Left renal cortex interstitium (tissue), 4 donors: ENCODE measurements around the gene CYTL1. TPM values are rescaled to one million over a fixed set of nuclear protein-coding genes. Genes with fewer than 3 reads are reported as not detected.
A peak's percentile ranks its signal among the peaks of the same experiment; 100 is the strongest.
"Not testable (repeated sequence)": the region's sequence is repeated elsewhere in the genome, so short reads cannot be mapped to it uniquely, and the experiment has no call there.

ENCODE experiments used
- DNase-seq, 4 donors: peaks; one replicate each; pipeline ENCODE4 v3.0.0-alpha.2; 2013; ENCODE audit warnings: low read depth in 4 of 4, low spot score in 2 of 4, missing footprints in 1 of 4
- polyA plus RNA-seq, 4 donors: library from polyadenylated mRNA; unstranded; fragments of 120-200 nt; gene quantifications; one replicate each; pipeline ENCODE4 v1.2.1, GENCODE V29; 2013; ENCODE audit not compliant: insufficient read length in 4 of 4

Gene CYTL1, protein sequence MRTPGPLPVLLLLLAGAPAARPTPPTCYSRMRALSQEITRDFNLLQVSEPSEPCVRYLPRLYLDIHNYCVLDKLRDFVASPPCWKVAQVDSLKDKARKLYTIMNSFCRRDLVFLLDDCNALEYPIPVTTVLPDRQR
- polyA plus RNA-seq, result 10 to 100 TPM in 1 of 4 donors, 1 to 10 TPM in 3; 9.0 to 10.1 (median 9.5) TPM

DNA sequence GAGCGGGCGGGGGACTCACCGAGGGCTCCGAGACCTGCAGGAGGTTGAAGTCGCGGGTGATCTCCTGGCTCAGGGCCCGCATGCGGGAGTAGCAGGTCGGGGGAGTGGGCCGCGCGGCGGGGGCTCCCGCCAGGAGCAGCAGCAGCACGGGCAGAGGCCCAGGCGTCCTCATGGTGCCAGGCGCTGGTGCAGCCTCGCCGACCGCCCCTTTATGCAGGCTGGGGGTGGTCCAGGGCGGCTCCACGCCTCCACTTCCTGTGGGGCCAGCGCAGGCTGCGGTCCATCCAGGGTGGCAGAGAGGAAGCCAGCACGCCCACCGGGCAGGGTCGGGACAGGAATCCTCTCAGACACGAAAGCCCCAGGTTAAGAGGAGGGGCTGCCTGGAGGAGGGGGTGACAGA, at the start of gene CYTL1:
CYTL1 (minus strand) TSS at position 185 of the 400 bp plus-strand sequence; CDS start at position 172, 13 bp downstream.
- no peak for DNase-seq

DNA sequence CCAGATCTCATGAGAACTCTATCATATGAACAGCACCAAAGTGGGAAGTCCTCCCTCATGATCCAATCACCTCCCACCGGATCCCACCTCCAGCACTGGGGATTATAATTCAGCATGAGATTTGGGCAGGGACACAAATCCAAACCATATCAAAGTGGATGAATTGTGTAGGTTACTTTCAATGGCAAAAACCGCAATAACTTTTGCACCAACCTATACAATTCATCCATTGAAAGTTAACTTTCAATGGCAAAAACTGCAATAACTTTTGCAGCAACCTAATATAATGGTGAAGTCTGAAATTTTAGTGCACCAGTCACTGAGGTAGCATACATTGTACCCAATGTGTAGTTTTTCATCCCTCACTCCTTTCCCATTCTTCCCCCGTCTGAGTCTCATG, 48.6 kb upstream of the CYTL1 start:
- DNase-seq, result no peak

DNA sequence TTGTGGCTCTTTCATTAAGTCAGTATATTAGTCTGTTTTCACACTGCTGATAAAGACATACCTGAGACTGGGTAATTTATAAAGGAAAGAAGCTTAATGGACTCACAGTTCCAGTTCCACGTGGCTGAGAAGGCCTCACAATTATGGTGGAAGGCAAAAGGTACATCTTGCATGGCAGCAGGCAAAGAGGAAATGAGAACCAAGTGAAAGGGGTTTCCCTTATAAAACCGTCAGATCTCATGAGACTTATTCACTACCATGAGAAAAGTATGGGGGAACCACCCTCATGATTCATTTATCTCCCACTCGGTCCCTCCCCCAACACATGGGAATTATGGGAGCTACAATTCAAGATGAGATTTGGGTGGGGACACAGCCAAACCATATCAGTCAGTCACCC, 47.7 kb upstream of the CYTL1 start:
- not testable (repeated sequence) for DNase-seq

DNA sequence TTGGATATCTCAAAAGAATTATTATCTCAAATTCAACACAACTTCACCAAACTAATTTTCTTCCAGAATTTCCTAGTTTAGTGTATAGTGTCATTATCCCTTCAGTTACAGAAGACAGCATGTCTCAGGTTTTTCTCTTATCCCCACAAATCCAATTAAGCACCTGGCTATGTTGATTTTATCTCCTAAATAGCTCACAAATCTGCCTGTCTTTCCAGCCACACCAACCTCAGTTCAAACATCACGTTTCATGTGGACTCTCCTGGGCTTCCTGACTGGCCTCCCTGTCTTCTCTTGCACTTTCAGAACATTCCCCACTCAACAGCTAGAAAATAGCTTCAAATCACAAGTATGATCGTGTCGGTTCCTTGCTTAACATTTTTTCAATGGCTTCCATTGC, 46.8 kb upstream of the CYTL1 start:
- no peak for DNase-seq

DNA sequence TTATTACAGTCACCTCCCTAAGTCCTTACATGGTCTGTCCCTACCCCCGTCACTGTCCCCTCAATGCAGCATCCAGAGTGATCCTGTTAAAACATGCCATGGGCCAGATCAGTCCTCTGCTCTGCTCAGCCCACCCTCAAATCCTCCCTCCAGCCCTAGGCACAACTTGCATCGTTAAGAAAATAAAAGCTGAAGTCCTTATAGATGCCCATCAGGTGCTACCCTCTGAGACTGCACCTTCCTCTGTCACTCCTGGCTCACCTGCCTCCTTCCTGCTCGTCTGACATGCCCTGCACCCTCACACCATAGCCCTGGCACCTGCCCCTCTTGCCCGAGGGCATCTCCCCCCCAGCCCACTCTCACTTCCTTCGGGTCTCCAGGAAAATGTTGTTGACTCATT, 36.2 kb upstream of the CYTL1 start:
- no peak for DNase-seq

DNA sequence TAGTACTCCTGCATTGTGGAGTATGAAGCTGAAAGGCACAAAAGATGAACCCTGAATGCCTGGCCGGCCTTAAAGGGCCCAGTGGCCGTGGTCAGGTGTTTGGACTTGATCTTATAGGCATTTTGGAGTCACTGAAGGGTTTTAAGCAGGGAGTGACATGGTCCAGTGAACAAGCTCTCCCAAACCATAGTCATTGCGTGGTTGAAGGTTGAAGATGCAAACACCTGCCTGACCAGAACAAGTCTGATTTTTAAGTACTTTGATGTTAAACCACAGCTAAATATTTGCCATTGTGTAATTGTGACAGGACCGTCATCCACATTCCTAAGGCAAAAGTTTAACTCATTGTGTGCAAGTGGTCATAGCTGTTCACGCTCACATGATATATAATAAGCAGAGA, 35.3 kb upstream of the CYTL1 start:
- DNase-seq, result no peak

DNA sequence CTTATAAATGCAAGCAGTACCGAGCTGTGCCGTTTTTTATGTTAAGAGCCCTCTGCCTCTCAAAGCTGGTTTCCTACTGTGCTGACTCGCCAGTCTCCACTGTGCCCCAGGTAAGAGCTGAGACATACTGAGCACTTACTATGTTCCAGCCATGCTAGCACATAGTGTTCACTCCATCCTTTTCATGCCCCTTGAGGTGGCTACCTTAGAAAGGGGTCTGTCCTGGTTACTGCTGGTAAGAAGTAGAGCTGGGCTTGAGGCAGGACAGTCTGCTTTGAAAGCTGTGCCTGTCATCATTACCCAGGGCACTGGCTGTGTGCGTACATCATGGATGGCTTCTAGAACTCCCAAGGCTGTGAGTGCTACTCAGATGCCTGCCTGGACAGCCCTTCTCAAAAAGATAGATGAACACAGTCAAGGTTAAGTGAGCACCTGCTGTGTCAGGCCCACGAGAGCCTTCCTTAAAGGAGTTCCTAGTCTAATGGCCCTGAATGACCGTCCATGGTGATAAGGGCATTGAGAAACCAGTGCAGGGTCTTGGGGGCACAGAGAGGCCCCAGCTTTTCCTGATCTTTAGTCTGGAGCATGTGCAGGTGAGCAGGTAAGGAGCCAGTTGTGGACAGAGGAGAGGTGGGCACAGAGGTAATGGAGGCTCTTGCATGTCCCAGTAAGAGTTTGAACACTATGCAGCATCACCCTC, 33.6 kb upstream of the CYTL1 start:
- no peak for DNase-seq

DNA sequence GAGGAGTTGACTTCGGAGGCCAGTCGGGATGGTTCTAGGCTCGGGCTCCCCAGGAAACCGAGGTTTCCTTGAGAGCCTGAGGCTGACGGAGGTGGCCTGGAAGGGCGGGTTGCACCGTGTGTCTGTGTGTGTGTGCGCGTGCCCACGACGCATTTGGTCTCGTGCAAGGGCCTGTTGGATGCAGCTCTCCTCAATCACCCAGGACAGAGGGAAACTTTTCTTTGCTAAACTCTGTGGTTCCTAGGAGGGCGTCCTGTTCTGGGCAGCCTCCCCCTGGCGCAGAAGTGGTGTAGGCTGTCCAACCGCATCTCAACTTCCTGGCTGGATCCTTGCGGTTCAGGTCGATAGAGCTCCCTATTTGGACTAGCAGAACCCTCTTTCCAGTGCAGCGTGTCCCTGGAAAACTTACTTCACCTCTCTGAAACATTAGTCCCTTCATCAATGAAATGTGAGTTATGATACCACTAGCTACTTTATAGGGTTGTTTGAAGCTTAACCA, 33.0 kb upstream of the CYTL1 start:
- DNase-seq, result no peak

DNA sequence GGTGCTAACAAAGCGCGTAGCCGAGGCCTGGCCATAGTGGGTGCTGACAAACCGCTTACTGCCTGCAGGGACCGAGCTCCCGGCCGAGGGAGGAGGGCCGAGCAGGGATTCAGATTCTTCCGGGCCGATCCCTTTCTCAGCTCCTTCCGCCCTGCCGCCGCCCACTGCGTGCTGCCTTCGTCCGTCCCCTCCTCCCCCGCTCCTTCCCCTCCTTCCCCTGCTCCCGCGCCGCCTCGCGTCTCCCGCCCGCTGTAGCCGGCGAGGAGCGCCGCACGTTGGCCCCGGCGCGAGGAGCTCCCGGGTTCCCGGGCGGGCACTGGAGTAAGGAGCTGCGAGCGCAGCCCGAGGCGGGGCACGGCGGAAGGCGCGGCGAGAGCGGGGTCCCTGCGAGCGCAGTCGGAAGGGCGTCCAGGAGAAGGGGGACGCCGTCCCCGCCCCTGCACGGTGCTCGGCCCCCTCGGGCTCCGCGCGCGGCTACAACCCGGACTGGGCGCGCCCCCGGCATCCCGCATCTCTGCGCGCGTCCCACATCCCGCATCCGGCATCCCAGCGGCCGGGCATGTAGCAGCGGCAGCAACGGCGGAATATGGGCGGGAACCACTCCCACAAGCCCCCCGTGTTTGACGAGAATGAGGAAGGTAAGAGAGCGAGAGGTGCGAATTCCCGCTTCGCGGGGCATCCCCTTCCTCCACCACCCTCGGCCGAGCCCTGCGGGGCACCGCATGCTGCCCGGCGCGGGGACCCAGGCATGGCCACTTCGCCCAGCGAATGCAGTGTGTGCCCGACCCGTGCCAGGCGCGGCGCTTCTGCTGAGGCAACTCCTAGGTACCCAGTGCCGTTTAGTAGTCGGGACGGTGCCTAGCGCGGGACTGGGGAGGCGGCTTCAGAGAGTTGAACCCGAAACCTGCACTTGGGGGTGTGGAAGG, 32.3 kb upstream of the CYTL1 start, which contains the start of gene STK32B:
STK32B (plus strand) TSS at position 203 of the 926 bp plus-strand sequence.
- no peak for DNase-seq

DNA sequence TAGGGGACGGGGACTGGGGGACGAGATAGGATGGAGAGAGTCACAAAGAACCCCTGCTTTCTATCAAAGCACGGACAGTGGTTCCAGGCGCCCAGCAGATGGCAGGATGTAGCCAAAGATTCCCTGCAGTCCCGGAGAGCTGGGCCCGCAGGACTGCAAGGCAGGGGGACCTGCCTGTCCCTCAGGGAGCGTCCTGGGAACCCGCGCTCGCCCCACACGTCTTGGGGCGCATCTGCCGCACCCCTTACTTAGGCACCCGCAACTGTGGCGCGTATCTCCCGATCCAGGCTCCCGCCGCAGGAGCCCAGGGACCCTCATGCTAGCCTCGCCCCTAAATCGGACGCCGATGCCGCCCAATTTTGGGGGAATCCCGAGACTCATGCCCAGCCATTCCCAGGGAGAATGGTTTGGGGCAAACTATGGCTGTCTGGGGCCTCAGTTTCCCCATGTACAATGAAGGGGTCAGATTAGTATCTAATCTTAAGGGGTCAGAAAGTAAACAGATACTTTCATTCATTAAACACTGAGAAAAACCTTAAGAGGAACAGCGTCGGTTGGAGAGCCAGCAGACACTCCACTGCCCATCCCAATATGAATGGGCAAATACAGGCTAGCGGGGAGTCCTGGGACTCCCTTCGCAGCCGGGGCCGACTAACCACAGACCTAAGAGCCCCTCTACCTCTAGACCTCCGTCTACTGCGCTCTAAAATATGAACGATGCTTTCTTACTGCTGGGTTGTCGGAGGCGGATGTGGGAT, 31.4 kb upstream of the CYTL1 start:
- DNase-seq, result peak in 2 of 4 donors; percentile 34 to 64

DNA sequence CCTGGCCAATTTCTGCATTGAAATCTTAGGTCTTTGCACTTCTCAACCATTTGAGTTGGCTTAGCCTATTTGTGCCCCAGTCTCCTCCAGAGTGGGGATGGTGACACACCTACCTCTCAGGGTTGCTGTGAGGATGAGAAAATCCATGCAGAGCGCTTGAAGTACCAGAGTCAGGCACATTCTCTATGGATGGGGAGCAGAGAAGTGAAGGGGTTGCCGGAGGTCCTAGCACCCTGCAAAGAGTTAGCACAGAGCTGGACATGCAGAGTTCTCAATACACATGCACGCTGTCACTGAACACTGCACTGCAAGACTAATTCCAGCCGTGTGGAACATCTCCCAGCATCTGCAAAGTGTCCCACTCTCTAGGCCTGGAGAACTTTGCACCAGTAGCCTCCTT, 29.5 kb upstream of the CYTL1 start:
- no peak for DNase-seq

DNA sequence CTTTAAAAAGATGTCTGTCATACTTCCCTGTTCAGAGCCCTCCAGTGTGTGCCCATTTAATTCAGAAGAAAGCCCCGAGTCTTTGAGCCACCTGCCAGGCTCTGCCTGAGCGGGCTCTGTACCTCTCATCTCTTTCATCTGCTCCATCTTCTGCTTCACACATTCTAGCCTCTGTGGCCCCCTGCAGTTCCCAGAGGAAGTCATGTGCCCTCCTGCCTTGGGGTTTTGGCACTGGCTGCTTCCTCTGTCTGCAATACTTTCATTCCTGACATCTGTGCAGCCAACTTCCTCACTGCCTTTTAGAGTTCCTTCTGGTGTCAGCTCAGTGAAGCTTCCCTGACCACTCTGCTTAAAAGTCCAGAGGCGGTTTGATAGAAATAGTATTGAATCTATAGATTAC, 25.8 kb upstream of the CYTL1 start:
- no peak for DNase-seq

DNA sequence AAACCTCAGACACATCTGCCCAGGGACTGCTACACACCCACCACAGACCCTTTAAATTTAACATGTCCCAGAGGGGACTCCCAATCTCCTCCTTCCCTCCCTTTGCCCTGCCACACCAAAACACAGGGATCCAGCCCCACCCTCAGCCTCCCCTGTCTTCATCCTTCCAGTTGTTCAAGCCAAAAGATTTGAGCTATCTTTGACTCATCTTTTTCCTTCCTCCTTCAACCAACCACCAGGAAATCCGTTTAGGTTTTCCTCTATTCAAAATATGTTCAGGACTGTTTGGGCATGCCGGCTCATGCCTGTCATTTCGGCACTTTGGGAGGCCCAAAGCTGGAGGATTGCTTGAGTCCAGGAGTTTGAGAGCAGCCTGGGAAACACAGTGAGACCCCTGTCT, 25.1 kb upstream of the CYTL1 start:
- DNase-seq, result no peak

DNA sequence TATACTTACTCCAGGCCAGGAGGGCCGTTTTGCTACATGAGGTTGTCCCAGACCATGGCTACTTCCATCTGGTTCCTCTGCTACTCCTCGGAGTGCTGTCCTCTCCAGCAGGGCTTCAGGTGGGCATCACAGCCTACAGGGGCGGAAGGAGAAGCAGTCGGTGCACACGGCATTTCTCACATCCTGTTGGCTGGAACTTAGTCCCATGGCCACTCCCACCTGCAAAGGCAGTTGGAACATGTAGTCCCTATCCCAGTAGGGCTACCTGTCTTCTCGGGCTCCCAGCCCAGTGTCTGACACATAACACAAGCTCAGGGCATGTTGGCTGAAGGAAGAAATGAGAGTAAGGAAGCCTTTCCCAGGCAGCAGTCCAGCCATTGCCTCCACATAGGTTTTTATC, 24.3 kb upstream of the CYTL1 start:
- no peak for DNase-seq

DNA sequence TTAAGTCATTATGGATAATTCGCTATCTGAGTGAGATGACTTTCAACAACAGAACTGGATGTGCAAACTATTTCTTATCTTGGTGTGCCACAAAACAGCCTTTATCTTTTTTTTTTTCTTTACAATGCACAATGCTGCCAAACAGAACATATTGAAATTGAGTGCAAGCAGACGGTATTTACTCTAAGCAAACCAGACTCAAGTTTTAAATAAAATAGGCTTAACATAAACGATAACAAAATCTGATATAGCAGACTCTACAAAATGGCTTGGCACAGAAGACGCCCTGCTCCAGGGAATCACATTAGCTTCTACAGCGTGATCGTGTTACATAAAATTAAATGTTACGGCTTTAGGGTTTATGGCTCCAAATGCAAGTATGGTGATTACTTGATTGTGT, 22.4 kb upstream of the CYTL1 start:
- no peak for DNase-seq

DNA sequence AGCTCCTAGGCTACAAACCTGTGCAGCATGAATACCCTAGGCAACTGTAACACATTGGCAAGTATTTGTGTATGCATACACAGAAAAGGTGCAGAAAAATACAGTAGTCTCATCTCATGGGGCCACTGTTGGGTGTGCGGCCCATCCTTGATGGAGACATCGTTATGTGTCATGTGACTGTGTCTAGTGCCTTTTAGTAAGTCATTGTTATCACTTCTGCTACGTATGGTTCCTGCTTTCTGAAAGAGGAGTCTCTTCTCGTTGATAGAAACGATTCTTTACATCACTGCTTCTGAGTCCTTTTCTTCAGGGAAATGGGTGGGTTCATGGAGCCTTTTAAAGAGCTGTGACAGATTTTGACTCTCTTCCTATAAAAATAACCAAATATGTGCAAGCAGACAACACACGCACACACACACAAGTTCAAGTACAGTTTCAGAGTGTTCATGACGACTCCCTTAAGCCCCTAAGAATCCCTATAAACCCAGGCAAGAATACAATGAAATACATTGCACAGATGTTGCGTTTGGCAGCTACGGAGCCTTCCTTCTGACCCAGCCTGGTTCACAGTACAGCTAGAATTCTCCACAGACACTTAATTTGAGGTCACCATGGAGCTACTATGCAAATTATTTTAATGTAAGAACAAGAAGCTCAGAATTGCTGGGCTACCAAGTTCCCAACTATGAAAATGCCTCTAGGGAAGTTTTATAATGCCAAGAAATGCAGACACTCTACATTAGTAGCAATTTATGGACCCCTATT, 21.8 kb upstream of the CYTL1 start:
- DNase-seq, result no peak

DNA sequence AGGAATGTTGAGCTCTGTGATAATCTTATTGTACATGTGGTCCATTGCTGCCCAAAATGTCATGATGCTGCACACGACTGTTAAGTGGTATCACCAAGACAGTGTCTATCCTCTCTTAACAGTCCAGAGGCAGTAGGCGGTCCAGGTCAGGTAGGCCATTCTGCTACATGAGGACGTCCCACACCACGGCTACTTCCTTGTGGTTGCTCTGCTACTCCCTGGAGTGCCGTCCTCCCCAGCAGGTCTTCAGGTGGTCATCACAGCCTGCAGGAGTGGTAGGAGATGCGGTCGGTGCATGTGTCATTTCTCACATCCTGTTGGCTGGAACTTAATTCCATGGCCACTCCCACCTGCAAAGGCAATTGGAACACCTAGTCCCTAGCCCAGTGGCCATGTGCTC, 20.5 kb upstream of the CYTL1 start:
- no peak for DNase-seq

DNA sequence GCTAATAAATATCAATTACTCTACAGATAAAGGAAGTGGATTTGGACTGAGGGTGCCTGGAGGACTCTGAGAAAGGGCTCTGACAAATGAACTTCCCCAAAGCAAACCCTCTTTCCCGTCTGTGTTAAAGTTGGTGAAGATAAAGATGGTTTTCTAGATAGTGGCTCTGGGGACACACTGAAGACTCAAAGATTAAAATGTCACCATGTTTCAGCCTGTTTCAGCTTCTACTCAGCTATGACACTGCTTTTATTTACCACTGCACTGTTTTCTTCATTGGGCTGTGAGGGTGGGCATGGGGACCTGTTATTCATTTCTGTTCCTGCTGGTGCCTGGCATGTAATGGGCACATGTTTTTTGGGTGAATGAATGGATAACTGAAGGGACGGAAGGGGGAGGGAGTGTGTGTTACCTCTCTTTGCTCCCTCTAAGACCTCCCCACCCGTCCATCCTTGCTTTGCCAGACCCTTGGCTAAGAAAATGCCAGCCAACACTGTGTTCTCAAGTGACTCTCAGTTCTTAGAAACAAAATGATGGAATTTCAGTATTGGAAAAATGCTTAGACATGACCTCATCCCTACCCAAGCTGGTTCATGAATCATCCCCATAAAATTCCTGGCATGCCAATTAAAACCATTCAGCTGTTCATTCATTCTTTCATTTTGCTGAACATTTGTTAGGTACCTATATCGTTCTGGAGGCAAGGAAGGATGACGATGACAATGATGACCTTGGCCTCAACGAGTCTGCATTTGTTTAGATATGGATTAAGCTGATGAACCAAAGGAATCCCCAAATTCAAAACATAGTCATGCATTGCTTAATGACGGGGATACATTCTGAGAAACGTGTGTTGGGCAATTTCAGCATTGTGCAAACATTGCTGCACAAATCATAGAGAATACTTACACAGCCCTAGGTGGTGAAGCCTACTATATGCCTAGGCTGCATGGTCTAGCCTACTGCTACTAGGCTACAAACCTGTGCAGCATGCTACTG, 18.6 kb upstream of the CYTL1 start:
- no peak for DNase-seq

DNA sequence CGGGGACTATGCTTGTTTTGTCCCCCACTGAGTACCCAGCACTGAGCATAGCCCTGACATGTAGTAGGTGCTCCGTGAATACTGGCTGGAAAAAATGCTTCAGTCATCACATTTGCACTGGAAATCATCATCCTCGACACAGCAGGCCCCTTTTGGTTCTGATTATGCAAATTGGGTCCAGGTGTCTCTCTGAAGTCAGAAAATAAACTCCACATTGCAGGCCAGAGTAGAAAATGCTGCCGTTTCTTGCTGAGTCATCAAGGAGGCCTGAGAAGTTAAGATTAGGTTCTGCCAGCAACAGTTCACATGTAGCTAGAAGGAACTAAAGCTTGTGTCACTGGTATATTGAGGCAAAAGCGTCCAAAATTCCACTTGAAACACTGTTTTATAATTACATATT, 17.0 kb upstream of the CYTL1 start:
- DNase-seq, result no peak
